HG03558 (cell line): ENCODE data around the gene ST8SIA4.

Experiments used
- ATAC-seq: cut with Tn5 transposase; IDR thresholded peaks from one replicate; pipeline ENCODE4 v1.9.1; 2021; ENCODE audit warnings: moderate number of reproducible peaks; ENCODE audit not compliant: unreplicated experiment; ENCODE audit errors: extremely low read depth

Gene ST8SIA4

DNA sequence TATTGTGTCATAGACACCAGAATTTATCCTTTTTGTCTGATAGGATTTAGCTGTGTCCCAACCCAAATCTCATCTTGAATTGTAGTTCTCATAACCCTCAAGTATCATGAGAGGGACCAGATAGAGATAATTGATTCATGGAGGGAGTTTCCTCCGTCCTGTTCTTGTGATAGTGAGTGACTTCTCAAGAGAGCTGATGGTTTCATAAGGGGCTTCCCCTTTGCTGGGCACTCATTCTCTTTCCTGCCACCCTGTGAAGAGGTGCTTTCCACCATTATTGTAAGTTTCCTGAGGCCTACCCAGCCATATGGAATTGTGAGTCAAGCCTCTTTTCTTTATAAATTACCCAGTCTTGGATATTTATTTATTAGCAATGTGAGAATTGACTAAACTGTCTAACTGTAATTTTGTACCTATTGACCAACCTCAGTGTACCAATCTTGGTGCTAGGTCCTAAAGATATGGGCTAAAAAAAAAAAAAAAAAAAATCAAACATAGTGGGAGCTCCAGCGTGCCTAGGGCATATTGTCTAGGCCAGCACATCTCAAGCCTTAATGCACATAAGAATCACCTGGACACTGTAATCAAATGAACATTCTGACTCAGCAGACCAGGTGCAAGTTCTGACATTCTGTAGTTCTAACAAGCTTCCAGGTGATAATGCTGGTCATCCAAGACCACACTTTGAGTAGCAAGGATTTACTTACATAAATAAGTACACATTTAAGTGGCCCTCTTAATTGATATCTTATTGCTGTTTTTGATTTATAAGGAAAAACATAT is 30.5 kb downstream of the ST8SIA4 start:
- no peak for ATAC-seq

DNA sequence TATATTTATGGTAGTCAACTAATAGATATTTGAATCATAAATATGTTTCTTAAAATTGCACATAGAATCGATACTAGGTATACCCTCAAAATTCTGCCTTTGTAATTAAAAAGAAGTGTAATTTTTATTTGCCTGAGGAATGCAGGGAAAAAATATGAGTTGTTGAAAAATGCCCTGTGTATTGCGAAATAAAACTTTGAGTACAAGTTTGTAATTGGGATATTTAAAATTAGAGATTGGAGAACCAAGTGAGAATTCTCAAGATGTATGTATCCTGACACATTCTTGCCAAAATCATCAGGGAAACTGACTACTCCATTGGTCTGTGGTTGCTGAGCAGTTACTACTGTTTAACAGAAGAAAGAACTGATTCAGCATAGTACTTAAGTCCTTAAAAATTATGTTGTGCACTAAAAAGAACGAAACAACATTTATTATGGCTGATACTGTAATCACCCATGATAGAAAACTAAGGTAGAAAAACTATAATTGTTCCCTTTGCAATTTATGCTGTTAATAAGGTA is 36.0 kb downstream of the ST8SIA4 start:
- no peak for ATAC-seq

DNA sequence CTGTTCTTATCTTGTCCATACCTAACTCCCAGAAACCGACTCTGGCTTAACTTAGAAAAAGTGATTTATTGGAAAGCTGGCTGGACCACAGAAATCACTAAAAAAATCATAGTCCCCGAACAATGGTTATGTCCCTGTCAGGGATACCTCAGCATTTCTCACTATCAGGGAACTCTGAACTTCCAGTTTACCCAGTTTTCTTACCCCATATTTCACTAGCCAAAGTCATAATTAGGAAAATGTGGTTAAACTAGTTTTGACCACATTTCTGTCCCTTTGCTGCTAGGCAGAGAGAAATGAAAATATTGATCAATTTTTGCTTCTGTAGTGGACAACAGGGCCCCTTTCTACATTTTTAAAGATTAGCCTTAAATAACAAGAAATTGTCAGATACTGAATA is 38.2 kb downstream of the ST8SIA4 start:
- ATAC-seq: no peak

DNA sequence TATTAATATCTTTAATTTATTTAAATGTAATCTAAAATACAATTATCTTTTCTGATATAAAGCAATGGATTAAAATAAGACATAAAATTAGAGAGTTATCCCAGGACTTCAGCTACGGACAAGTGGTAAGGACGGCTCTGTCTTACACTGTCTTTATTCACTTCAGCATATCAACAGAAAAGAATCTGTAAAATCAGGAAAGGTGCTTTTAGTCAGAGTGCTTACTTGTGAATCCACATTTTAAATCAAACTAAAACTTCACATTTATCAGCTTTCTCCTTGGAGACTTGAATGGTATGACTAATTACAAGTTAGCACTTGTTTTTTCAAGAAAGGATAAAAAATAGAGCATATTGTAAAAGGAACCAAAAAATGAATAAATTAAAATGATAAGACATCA is 39.3 kb downstream of the ST8SIA4 start:
- no peak for ATAC-seq

DNA sequence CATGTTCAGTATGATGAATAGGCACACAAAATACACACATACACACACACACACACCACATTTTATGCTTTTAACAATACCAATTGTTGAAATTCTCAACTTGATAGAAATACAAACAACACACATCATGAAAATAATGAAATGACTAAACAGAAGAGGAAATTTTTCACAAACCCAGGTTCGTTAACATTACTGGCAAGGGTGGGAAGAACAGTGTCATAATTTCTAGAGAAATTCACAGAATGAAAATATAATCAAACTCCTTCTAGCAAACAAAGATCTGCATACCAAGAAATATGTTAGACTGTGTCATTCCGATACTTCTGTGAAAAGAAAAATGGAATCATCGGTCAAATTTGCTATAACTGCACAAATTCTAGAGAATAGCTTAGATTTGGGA is 41.9 kb downstream of the ST8SIA4 start:
- ATAC-seq: no peak

DNA sequence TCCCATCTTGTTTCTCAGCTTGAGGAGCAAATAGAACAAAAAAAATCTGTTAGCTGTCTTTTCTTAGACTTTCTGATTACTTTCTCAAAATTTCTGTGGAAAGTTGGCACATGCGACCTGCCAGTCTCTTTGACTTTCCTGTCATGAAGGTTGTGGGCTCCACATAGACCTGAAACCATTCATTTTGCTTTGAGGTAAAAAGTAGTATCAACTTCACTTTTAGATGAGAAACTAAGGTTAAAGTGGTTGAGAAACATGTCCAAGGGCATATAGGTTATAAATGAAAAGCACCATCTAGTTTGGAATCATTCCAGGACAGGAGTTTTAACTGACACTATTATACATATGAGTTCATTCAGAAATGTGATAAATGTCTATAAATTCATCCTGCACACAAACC is 42.7 kb downstream of the ST8SIA4 start:
- ATAC-seq: no peak

DNA sequence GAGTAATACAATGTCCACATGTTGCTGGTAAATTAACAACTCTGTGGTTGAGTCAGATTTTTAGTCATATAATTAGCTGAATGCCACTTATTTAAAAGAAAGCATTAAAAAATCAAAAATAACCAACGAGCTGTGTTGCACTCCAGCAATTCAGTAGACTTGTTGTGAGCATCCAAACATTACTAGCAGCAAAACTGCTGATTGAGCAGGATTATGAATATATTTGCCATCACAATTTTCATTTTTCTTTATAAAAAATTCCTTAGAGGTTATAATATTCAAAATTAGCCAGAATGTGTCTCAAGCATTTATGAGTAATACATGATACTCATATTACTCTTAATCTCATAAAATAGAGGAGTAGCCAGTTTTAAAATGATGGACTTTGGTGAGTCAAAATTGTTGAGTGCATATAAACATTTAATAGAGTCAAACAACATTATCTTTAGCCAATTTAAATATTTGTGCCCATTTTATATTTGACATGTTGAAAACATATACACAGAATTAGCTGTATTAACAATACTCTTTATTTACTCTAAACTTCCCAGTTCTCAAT is 44.0 kb downstream of the ST8SIA4 start:
- ATAC-seq: no peak

DNA sequence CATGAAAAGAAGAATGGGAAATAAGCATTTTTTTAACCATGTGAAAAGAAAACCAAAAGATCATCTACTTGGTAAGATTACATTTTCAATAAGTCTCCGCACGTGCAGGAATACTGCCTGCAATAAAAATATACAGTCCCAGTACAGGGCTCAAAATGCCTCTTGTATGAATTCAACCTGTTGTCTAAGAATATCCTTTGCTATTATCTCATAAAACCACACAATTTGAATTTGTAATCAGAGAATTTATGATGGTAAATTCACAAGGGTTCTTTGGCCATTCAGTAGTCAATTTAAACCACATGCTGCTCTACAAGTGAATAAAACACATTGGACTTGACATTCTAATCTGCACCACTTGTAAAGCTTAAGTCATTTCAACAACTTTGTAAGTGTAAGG is 46.6 kb downstream of the ST8SIA4 start:
- no peak for ATAC-seq

DNA sequence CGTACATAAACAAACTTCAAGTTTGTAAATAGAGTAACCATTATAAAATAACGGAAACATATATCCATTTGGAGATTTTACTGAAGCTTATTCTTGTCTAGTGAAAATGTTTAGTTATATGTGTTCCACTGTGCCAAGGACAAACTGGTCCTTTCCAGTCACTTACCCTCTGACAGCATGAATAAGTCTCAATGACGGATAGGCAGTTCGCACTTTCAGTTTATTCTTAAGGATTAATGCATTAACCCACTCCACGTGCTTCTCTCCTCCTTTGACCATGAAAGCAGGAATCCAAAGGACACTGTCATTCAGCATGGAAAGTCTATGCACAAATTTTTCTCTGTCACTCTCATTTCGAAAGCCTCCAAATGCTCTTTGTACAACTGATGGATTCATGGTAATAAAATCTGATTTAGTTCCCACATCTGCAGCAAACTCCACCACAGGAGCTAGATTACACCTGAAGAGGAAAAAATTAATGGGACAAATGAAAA is 47.1 kb downstream of the ST8SIA4 start:
- no peak for ATAC-seq

DNA sequence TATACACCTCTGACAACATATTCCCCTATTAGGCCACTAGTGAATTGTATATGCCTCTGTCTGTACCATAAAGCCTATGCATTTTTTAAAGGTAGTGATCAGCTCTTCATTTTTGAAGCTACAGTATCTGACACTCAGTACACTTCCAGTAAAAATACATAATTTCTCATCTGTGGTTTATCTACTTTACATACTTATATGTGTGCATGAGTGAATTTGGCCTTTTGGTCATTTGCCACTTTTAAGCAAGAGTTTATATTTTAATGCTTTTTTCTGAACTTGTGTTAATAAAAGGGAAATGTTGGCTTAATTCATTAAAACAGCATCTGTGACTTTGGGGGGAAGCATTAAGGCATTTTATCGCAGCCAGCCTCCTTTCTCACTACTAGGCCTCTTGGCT is 47.8 kb downstream of the ST8SIA4 start:
- no peak for ATAC-seq

DNA sequence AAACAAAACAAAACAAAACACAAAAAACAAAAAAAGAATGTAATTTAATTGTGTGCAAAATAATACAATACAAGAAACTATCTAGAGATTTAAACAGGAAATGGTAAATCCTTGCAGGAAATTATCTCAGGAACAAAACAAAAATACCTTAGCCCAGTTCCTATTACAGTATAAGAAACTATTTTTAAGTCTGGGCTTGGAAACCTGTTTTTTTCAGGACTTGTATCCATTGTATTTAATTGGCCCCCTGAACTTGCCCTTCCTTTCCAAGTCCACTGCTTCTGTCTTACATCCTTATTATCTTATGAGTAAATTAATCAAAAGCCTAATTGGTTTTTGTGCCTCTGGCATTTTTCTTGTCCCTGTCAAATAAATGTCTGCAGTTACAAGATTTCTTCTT is 48.5 kb downstream of the ST8SIA4 start:
- ATAC-seq: no peak

DNA sequence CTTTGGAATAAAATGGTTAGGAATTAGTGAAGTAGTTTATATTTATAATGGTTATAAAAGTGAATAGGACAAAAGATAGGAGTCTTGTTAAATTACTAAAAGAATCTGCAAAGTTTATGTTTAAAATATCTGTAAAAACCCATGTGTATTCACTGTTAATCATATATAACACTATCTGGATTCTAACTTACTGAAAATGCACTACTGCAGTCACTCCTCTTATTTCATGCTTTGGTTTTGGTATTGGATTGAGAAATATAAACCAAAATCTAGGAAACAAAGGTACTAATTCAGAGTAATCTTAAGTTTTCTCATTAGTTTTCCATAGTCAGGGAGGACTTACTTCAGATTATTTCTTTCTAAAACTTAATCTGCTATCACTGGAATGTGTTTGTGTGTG is 49.5 kb downstream of the ST8SIA4 start:
- ATAC-seq: no peak

DNA sequence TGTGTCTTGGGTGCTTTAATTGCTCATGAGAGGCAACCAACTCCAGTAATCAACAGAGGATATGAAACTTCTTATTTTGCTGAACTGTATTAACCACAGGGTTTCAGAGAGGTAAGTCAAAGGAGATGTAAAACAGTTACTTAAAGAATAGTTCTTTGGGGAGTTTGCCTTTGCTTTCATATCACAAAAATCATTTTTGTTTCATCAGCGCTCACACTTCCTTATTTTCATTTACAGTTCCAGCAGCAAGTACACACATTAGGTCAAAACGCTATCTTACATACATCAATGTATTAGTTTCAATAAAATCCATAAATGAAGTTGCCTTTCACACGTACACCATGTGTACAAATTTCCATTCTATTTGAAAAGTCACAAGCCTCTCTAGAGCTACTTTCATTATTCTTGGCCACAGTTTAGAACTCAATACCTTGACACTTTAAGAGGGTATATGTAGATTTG is 50.1 kb downstream of the ST8SIA4 start:
- peak; percentile 94 for ATAC-seq

DNA sequence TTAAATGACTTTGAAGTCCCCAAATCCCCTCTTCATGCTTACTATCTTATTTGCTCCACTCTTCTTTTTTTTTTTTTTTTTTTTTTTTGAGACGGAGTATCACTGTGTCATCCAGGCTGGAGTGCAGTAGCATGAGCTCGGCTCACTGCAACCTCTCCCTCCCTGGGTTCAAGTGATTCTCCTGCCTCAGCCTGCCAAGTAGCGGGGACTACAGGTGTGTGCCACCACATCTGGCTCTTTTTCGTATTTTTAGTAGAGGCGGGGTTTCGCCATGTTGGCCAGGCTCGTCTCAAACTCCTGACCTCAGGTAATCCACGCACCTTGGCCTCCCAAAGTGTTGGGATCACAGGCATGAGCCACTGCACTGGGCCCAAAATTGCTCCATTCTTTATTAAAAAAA is 51.0 kb downstream of the ST8SIA4 start:
- ATAC-seq: no peak

DNA sequence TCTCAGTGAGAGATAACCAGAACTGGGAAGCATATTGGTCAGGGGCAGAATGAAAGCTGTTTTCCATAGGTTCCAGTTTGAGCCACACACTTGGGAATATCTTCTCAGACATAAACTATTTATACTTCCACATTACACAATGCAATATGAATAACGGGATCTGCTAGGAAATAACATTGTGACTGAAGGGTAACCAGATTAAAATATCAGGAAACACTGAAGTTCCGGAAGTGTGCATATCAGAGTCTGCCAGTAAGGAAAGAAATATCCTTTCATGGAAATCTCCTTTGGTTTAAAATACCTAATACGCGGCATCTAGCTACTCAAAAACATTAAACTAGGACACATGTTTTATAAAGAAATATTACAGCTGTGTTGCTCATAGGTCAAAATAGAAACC is 56.3 kb downstream of the ST8SIA4 start:
- no peak for ATAC-seq

DNA sequence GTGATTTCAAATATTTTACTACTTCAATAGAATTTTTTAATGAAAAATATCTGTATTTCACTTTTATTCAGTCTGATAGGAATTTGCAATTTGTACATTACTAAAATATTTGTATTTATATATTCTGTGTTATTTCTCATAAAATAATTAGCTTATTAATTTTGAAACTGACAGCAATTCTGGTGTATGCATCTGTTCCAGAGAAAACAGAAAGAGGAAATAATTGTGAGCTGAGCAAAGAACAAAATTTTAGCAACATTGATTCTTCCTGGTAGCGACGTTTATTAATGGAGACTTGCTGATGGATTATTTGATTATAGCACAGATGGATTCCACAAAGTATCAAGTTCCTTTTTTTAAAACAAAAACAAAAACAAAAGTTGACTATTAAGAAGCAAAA is 61.0 kb downstream of the ST8SIA4 start:
- no peak for ATAC-seq

DNA sequence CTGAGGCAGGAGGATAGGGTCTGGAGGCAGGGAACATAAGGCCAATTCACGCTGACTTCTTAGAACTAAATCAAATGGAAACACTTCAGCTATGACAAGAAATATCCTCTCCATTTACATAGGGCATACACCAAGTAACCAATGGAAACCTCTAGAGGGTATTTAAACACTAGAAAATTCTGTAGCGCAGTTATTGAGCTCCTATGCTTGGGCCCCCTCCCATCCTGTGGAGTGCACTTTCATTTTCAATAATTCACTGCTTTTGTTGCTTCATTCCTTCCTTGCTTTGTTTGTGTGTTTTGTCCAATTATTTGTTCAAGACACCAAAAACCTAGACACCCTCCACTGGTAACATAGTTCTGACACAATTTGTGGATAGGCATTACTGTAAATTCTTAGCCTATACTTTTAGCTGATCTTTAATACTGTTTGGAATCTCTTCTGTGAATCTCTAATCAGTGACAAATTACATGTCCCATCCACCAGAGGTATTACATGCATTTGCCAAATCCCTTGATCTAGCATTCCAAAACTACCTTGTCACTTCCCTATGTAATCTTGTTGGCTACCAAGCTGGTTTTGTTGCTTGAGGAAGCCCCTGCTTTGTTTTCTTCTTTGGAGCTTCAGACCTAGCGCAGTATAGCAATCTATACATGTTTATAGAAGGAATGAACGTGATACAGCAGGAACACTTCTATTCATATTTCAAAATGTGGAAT is 61.6 kb downstream of the ST8SIA4 start:
- peak; percentile 29 for ATAC-seq

DNA sequence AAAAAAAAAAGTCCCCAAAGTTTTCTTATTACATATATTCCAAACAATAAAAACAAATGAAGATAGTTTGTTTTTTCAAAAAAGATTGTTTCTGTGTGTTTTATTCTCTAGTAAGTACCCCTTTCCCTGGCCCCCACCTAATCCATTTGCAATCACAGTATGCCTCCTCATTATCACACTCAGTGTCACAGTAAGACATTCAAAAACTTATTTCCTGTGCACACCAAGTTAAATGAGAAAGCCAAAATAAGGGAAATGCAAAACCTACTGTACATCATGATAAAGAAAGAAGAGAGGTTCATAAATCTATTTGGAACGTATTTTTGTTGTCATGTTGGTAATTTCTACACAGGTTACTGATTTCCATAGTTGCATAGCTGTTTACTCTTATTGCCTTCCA is 62.3 kb downstream of the ST8SIA4 start:
- no peak for ATAC-seq

DNA sequence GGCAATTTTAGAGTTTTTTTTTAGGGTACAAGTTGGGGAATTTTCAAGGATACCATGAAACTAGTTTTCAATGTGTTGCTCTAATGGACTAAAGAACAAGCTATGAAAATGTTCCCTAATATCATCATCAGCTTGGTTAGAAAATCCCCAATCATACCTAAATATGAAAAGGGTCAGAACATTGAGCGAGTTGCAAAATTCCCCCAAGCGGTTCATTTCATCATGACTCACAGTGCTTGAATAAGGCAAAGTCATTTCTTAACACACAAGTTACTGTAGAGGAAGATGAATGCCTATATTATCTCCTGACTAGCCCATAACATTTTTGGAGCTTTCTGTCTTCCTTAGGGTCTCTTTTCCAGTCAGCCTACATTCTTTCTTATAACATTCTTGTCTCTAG is 62.7 kb downstream of the ST8SIA4 start:
- peak; percentile 56 for ATAC-seq

DNA sequence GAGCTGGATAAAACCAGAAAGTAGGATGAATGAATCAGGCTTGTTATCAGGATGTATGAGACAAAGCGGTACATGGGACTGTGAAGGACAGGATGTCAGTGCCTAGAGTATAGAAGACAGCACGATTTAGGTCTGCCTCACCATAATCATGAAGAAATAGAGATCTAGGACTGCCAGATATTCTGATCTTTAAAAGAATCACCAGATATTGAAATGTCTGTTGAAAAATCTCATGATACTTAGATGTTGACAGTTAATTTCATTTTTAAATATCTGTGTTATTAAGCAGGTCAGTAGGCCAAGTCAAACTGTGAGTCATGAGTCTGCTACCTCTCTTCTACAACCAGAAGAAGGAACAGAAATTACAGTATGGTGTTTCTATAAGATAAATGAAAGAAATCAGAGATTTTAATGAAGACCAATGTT is 65.0 kb downstream of the ST8SIA4 start:
- no peak for ATAC-seq

DNA sequence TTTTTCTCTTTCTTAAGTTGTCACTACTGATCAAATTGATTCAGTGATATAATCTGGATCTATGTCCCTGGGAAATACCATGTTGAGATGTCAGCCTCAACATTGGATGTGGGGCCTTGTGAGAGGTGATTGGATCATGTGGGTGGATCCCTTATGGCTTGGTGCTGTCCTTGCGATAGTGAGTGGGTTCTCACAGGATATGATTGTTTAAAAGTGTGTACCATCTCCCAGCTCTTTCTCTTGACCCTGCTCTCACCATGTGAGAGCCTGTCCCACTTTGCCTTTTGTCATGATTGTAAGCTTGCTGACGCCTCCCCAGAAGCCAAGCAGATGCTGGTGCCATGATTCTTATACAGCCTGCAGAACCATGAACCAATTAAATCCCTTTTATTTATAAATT is 68.6 kb downstream of the ST8SIA4 start:
- no peak for ATAC-seq
